ENCODE measurements around the gene PTPN1. TPM values are rescaled to one million over a fixed set of nuclear protein-coding genes. Genes with fewer than 3 reads are reported as not detected.

PTPN1 gene
- total RNA-seq, 1 donor from 2014 or later, result 26.0 TPM

GRCh38 chr20:50464725-50465650, 45.2 kb upstream of the PTPN1 start:
- Mint-ChIP-seq H3K9me3 (ENCODE audit: low read depth) (no peaks in the 10 kb centered on the region), H3K27ac (no peak overlapping the region), H3K4me3 (ENCODE audit: low read depth) (no peak overlapping the region), H3K27me3 (peaks cover 6% of the 10 kb centered on the region), H3K4me1 (ENCODE audit: low read depth) (no peaks in the 10 kb centered on the region), H3K36me3 (ENCODE audit: insufficient read depth) (no peaks in the 10 kb centered on the region)
- no peak for DNase-seq (ENCODE audit: low spot score, unreplicated experiment)
- no peak for TF ChIP-seq CTCF (IDR thresholded peaks at IDR 0.05; ENCODE audit: unreplicated experiment)

GRCh38 chr20:50467174-50467573, 43.0 kb upstream of the PTPN1 start:
- H3K9me3 Mint-ChIP-seq (ENCODE audit: low read depth), result no peaks in the 10 kb centered on the region
- no peaks in the 10 kb centered on the region for H3K4me1 Mint-ChIP-seq (ENCODE audit: low read depth)
- no peak overlapping the region for H3K27ac Mint-ChIP-seq
- no peaks in the 10 kb centered on the region for H3K36me3 Mint-ChIP-seq (ENCODE audit: insufficient read depth)
- no peak for DNase-seq (ENCODE audit: low spot score, unreplicated experiment)
- peaks cover 6% of the 10 kb centered on the region for H3K27me3 Mint-ChIP-seq
- no peak for TF ChIP-seq CTCF (IDR thresholded peaks at IDR 0.05; ENCODE audit: unreplicated experiment)
- no peak overlapping the region for H3K4me3 Mint-ChIP-seq (ENCODE audit: low read depth)

DNA sequence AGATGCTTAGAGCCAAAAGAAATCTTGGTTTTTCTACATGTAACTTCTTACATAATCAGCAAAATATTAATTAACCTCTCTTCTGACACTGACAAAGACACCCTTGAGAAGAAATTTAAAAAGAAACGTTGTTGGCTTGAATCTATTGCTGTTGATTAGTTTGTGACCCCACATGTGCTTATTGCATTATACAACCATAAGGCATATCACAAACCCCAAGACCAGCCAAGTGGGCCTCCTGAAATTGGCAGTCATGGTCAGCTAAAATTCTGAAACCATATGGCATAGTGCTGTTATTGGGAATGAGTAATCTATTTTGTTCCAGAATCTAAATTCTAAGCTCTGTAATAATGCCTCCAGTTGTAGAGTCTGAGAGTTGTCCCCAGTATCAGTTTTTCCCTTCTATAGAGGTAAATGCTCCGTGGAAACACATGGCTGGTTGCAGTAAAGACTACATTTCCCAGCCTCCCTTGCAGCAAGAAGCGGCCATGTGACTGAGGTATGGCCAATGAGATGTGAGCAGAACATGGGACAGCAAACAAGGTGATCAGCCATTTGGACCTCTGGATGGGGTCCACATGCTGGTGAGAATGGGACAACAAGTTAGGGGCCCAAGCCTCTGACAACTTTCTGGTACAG, 42.3 kb upstream of the PTPN1 start:
- no peak for DNase-seq (ENCODE audit: low spot score, unreplicated experiment)

DNA sequence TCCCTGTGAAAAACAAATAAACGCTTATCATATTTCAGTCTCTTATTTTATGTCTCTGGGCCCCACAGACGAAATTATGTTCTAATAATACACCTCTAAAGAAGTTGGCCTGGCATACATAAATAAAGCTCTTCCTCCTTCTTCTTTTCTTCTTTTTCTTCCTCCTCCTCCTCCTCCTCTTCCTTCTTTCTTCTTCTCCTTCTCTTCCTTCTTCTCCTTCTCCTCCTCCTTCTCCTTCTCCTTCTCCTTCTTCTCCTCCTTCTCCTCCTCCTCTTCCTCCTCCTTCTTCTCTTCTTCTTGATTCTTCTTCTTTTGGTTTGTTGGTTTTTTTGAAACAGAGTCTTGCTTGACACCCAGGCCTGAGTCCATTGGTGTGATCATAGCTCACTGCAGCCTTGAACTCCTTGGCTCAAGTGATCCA, 41.8 kb upstream of the PTPN1 start:
- Mint-ChIP-seq H3K27ac (no peak overlapping the region), H3K9me3 (ENCODE audit: low read depth) (no peaks in the 10 kb centered on the region), H3K4me1 (ENCODE audit: low read depth) (no peaks in the 10 kb centered on the region), H3K4me3 (ENCODE audit: low read depth) (no peak overlapping the region), H3K27me3 (peaks cover 9% of the 10 kb centered on the region), H3K36me3 (ENCODE audit: insufficient read depth) (no peaks in the 10 kb centered on the region)
- TF ChIP-seq CTCF (IDR thresholded peaks at IDR 0.05; ENCODE audit: unreplicated experiment), result no peak
- DNase-seq (ENCODE audit: low spot score, unreplicated experiment), result no peak

More for the DNA sequence above, 42.3 kb upstream of the PTPN1 start:
- Mint-ChIP-seq H3K9me3 (ENCODE audit: low read depth) (no peaks in the 10 kb centered on the region), H3K36me3 (ENCODE audit: insufficient read depth) (no peaks in the 10 kb centered on the region), H3K27ac (no peak overlapping the region), H3K4me1 (ENCODE audit: low read depth) (no peaks in the 10 kb centered on the region), H3K27me3 (peaks cover 6% of the 10 kb centered on the region), H3K4me3 (ENCODE audit: low read depth) (no peak overlapping the region)
- no peak for TF ChIP-seq CTCF (IDR thresholded peaks at IDR 0.05; ENCODE audit: unreplicated experiment)

- Mint-ChIP-seq H3K4me3 (ENCODE audit: low read depth) (no peak overlapping the region), H3K4me1 (ENCODE audit: low read depth) (no peaks in the 10 kb centered on the region), H3K36me3 (ENCODE audit: insufficient read depth) (no peaks in the 10 kb centered on the region), H3K27ac (no peak overlapping the region), H3K27me3 (peaks cover 9% of the 10 kb centered on the region), H3K9me3 (ENCODE audit: low read depth) (no peaks in the 10 kb centered on the region)
- DNase-seq (ENCODE audit: low spot score, unreplicated experiment), result no peak
- no peak for TF ChIP-seq CTCF (IDR thresholded peaks at IDR 0.05; ENCODE audit: unreplicated experiment)
These were observed 40.9 kb upstream of the PTPN1 start for GRCh38 chr20:50469176-50469723.
